SK-N-SH (cell line): Measurements from ENCODE around the gene GBP7.
"Not testable (repeated sequence)": the region's sequence is repeated elsewhere in the genome, so short reads cannot be mapped to it uniquely, and the experiment has no call there.

ENCODE experiments used
- CTCF ChIP-seq: fragments of 200-600 bp; sonication (generic); IDR thresholded peaks from 2 replicates; pipeline ENCODE4 v1.6.1; 2017; ENCODE audit warnings: antibody characterized with exemption, mild to moderate bottlenecking, moderate library complexity
- MAX ChIP-seq: IDR thresholded peaks from 2 replicates; pipeline ENCODE4 v1.4.0; 2012; ENCODE audit warnings: low read depth
- POLR2AphosphoS5 ChIP-seq: IDR thresholded peaks from 2 replicates; pipeline ENCODE4 v1.6.1; 2012; ENCODE audit warnings: low read depth, low read length
- RFX5 ChIP-seq: IDR thresholded peaks from 2 replicates; pipeline ENCODE4 v1.6.1; 2012; ENCODE audit warnings: mild to moderate bottlenecking, improper control_type of control experiment, low read length
- TAF1 ChIP-seq: IDR thresholded peaks from 2 replicates; pipeline ENCODE4 v1.6.1; 2012; ENCODE audit warnings: low read depth, mild to moderate bottlenecking, low read length, moderate library complexity, borderline replicate concordance
- YY1 ChIP-seq: IDR thresholded peaks from 2 replicates; pipeline ENCODE4 v1.4.0; 2012; ENCODE audit warnings: low read depth, mild to moderate bottlenecking
- TF ChIP-seq, protein P1 (sequence below): IDR thresholded peaks from 2 replicates; pipeline ENCODE4 v1.6.1; 2012; ENCODE audit warnings: mild to moderate bottlenecking, low read depth, low read length, moderate library complexity

DNA sequence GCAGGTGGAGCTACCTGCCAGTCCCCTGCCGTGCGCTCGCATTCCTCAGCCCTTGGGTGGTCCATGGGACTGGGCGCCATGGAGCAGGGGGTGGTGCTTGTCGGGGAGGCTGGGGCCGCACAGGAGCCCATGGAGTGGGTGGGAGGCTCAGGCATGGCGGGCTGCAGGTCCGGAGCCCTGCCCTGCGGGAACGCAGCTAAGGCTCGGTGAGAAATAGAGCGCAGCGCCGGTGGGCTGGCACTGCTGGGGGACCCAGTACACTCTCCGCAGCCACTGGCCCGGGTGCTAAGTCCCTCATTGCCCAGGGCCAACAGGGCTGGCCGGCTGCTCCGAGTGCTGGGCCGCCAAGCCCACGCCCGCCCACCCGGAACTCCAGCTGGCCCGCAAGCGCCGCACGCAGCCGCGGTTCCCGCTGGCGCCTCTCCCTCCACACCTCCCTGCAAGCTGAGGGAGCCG is 47.8 kb downstream of the GBP7 start:
- not testable (repeated sequence) for TF ChIP-seq CTCF, POLR2AphosphoS5, TAF1, YY1, RFX5, MAX
- TF ChIP-seq, protein P1, sequence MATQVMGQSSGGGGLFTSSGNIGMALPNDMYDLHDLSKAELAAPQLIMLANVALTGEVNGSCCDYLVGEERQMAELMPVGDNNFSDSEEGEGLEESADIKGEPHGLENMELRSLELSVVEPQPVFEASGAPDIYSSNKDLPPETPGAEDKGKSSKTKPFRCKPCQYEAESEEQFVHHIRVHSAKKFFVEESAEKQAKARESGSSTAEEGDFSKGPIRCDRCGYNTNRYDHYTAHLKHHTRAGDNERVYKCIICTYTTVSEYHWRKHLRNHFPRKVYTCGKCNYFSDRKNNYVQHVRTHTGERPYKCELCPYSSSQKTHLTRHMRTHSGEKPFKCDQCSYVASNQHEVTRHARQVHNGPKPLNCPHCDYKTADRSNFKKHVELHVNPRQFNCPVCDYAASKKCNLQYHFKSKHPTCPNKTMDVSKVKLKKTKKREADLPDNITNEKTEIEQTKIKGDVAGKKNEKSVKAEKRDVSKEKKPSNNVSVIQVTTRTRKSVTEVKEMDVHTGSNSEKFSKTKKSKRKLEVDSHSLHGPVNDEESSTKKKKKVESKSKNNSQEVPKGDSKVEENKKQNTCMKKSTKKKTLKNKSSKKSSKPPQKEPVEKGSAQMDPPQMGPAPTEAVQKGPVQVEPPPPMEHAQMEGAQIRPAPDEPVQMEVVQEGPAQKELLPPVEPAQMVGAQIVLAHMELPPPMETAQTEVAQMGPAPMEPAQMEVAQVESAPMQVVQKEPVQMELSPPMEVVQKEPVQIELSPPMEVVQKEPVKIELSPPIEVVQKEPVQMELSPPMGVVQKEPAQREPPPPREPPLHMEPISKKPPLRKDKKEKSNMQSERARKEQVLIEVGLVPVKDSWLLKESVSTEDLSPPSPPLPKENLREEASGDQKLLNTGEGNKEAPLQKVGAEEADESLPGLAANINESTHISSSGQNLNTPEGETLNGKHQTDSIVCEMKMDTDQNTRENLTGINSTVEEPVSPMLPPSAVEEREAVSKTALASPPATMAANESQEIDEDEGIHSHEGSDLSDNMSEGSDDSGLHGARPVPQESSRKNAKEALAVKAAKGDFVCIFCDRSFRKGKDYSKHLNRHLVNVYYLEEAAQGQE, result not testable (repeated sequence)
